Cardiac muscle cell (in vitro differentiated cells and primary cell): Measurements from ENCODE around the gene ENPP3. TPM values are rescaled to one million over a fixed set of nuclear protein-coding genes. Genes with fewer than 3 reads are reported as not detected.
A peak's percentile ranks its signal among the peaks of the same experiment; 100 is the strongest.

Source experiments
- DNase-seq, 2 donors: peaks; one replicate each; pipeline versions ENCODE4 v3.0.0 to v3.0.0-alpha.2; 2010 to 2017; ENCODE audit warnings: low read depth in 1 of 2, low spot score in 1 of 2
- H3K27ac ChIP-seq: fragments of 200-600 bp; sonication (generic); 2 replicates; pipeline ENCODE4 v1.5.1; 2016
- H3K27me3 ChIP-seq: fragments of 200-600 bp; sonication (generic); 2 replicates; pipeline ENCODE4 v1.6.0; 2016; ENCODE audit warnings: control low read depth
- H3K36me3 ChIP-seq: fragments of 200-600 bp; sonication (generic); 2 replicates; pipeline ENCODE4 v1.5.1; 2016; ENCODE audit warnings: control low read depth
- H3K4me1 ChIP-seq: fragments of 200-600 bp; sonication (generic); 2 replicates; pipeline ENCODE4 v1.8.1; 2017; ENCODE audit warnings: low read depth, mild to moderate bottlenecking, mixed run types
- H3K4me3 ChIP-seq: fragments of 200-600 bp; sonication (generic); 2 replicates; pipeline ENCODE4 v1.5.1; 2016; ENCODE audit warnings: mild to moderate bottlenecking
- H3K9me3 ChIP-seq: fragments of 200-600 bp; sonication (generic); 2 replicates; pipeline ENCODE4 v1.5.1; 2017; ENCODE audit warnings: low read depth, mild to moderate bottlenecking, control low read depth
- polyA plus RNA-seq: library from polyadenylated mRNA; unstranded; fragments of >200 nt; fragmentation: Nextera tagmentation; extraction: Ambion mirVana; gene quantifications from 2 replicates; pipeline ENCODE4 v1.2.1, GENCODE V29; 2016
- total RNA-seq: library from RNA; depleted of rRNA; stranded (reverse); fragments of >200 nt; gene quantifications from 2 replicates; pipeline ENCODE4 v1.2.3, GENCODE V29; 2016
- TF ChIP-seq, protein P1 (sequence below): IDR thresholded peaks from 2 replicates; pipeline ENCODE4 v1.5.1; 2012; ENCODE audit warnings: low read depth, mild to moderate bottlenecking, low read length

Gene ENPP3
- total and polyA plus RNA-seq, 2 experiments from 2014 or later = 0.07 to 0.09 TPM

DNA sequence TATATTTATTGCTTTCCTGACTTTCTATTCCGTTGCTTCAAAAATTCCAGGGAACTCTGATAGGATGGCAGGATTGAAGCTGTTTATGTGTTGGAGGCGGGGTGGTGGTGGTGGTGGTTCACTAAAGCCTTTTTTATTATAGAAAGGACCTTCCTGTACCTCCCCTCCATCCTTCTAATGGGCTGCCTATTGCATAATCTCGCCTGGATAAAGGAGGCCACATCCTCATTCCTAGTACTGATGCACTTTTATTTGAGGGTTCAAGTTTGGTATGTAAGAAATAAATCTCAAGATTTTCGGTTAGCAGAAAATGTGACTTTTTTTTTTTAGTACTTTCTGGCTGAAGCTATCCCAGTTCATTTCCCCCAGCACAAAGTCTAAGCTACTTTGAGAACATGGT is 92.4 kb downstream of the ENPP3 start:
- Histone ChIP-seq H3K36me3 (no peaks in the 10 kb centered on the region), H3K4me3 (no peak overlapping the region), H3K4me1 (no peaks in the 10 kb centered on the region), H3K9me3 (no peaks in the 10 kb centered on the region), H3K27me3 (no peaks in the 10 kb centered on the region), H3K27ac (no peak overlapping the region)
- DNase-seq = no peak
- TF ChIP-seq, protein P1, sequence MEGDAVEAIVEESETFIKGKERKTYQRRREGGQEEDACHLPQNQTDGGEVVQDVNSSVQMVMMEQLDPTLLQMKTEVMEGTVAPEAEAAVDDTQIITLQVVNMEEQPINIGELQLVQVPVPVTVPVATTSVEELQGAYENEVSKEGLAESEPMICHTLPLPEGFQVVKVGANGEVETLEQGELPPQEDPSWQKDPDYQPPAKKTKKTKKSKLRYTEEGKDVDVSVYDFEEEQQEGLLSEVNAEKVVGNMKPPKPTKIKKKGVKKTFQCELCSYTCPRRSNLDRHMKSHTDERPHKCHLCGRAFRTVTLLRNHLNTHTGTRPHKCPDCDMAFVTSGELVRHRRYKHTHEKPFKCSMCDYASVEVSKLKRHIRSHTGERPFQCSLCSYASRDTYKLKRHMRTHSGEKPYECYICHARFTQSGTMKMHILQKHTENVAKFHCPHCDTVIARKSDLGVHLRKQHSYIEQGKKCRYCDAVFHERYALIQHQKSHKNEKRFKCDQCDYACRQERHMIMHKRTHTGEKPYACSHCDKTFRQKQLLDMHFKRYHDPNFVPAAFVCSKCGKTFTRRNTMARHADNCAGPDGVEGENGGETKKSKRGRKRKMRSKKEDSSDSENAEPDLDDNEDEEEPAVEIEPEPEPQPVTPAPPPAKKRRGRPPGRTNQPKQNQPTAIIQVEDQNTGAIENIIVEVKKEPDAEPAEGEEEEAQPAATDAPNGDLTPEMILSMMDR = no peak

DNA sequence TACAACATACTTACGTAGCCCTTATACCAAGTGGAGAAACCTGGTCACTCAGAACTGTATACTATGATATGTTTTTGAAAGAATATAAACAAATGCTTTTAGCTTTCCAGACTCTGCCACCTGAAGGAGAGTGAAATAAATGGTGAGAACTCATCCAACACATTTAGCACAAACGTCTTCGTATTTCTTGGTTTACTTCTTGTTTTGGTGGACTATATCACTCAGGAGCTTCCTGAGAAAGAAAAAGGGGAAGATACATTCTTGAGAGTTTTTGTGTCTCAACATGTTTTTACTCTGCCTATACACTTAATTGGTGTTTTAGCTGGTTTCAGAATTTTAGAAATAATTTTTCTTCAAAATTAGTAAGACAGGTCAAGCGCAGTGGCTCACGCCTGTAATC is 93.2 kb downstream of the ENPP3 start:
- Histone ChIP-seq H3K9me3 (no peaks in the 10 kb centered on the region), H3K36me3 (no peaks in the 10 kb centered on the region), H3K27me3 (no peaks in the 10 kb centered on the region), H3K4me3 (no peak overlapping the region), H3K4me1 (no peaks in the 10 kb centered on the region), H3K27ac (no peak overlapping the region)
- DNase-seq = no peak
- TF ChIP-seq, protein P1 = no peak

DNA sequence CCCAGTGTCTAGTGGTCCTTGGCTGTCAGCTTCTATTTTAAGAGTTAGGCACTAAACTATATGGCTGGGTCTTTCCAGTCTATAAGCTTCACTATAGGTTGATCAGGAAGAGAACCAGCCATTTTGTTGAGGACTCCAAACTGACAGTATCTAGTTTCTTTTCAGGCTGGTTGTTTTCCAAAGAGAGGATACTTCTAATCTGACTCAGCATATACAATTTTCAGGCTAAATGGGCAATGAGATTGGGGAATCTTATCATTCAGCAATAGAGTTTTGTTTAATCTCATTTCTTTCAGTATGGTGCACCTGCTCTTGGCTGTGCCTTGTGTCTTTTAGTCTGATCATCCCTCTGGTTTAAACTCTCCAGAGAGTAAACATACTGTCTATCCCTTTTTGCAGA is 94.1 kb downstream of the ENPP3 start:
- Histone ChIP-seq H3K4me3 (no peak overlapping the region), H3K36me3 (no peaks in the 10 kb centered on the region), H3K27ac (no peak overlapping the region), H3K4me1 (no peaks in the 10 kb centered on the region), H3K27me3 (no peaks in the 10 kb centered on the region), H3K9me3 (no peaks in the 10 kb centered on the region)
- TF ChIP-seq, protein P1 = no peak
- no peak for DNase-seq

DNA sequence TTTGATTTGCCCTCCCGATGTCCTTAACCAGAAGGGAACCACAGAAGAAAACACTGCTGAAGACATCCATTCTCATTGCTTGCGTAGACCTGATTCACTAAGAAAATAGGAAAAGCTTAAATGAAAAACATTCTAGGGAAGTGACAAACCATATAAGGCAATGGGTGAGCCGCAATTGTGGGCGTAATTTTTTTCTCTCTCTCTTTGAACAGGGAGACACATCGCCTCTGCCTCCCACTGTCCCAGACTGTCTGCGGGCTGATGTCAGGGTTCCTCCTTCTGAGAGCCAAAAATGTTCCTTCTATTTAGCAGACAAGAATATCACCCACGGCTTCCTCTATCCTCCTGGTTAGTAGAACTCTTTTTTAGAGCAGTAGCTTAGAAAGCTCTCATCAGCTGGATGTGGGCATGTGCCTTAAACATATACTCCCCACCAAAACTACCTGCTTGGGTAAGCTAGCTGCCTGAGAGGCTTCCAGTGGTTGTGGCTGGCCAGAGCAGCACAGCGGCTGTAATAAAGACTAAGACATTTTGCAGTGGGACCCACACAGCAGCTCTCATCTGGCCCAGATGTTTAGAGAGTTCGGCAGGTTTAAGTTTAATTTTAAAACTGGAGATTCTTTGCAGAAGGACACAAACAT is 96.4 kb downstream of the ENPP3 start:
- Histone ChIP-seq H3K27me3 (no peaks in the 10 kb centered on the region), H3K4me3 (no peak overlapping the region), H3K27ac (no peak overlapping the region), H3K4me1 (no peaks in the 10 kb centered on the region), H3K9me3 (no peaks in the 10 kb centered on the region), H3K36me3 (no peaks in the 10 kb centered on the region)
- TF ChIP-seq, protein P1 = no peak
- DNase-seq = peak in 1 of 2 donors; percentile 39

DNA sequence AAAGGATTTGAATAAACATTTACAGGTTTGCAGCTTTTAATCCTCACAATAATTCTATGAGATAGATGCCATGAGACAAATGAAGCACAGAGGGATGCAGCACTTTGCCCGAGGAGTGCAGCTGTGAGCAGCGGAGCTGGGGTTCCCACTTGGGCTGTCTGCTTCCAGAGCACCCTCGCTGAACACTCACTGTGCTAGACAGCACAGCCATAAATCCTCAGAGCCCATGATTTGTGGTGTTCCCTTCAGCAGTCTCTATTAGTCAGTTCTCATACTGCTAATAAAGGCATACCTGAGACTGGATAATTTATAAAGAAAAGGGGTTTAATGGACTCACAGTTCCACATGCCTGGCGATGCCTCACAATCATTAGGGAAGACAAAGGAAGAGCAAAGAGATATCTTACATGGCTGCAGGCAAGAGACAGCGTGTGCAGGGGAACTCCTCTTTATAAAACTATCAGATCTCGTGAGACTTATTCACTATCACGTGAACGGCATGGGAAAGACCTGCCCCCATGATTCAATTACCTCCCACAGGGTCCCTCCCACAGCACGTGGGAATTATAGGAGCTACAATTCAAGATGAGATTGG is 99.0 kb downstream of the ENPP3 start:
- Histone ChIP-seq H3K27ac (no peak overlapping the region), H3K4me1 (peaks cover 3% of the 10 kb centered on the region), H3K36me3 (no peaks in the 10 kb centered on the region), H3K27me3 (no peaks in the 10 kb centered on the region), H3K4me3 (no peak overlapping the region), H3K9me3 (no peaks in the 10 kb centered on the region)
- no peak for DNase-seq
- TF ChIP-seq, protein P1 = no peak
